ENCODE measurements around the gene KIAA0319L.

DNA sequence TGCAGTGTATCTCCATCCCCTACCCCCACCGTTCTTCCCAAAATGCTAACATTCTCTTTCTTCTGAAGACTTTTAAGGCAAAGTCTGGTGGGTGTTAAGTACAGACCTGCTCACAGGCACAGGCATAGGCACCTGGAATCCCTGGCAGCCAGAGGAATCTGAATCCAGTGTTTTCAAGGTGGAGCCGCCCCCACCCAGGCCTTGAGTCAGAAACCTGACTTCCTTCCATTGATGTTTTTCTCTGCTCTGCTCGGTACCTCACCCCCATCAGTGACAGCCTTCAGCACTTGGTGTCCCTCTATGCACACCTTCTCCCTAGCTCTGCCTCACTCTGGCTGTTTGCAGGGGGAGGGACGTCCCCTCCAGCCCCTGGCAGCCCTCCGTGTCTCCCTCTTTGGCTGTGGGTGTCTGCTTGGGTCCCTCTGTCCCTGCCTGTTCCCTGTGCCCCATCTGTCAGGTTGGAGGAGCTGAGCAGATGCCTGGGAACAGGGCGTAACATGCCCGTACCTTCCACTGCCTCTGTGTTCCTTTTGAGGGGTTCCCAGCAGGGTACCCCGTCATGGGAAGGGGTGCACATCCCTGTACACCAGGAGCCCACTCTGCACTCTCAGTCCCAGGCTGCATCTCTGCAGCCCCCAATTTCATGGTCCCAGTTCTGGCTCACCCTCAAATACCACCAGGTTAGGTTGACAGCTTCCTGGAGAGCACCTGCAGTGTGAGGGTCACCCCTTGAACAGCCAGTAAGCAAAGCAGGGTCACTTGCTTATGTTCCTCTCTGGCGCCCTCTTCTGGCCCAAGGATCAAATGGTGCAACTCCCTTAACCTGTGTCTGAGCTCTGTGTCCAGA is 7.1 kb upstream of the KIAA0319L start:
- TF ChIP-seq CTCF (IDR thresholded peaks at IDR 0.05) (peak; percentile 59 to 78 (median 59)), POLR2AphosphoS5 (IDR thresholded peaks at IDR 0.05; ENCODE audit: insufficient read depth in 1 of 2, low read depth in 1 of 2) (no peak)
